PC-9 (cell line): ENCODE results near the gene PTCHD4. TPM values are rescaled to one million over a fixed set of nuclear protein-coding genes. Genes with fewer than 3 reads are reported as not detected.

ENCODE experiments used
- BruUV-seq: library from RNA; stranded (reverse); fragments of 400-500 nt; replicated peaks from 2 replicates; lab custom pipeline; 2021; lab: Mats Ljungman, UMichigan
- CTCF ChIA-PET: fragments of 300-600 bp; sonication (Branson Sonifier 250); formaldehyde crosslinking; loops from one replicate; lab custom pipeline; 2022; ENCODE audit warnings: antibody characterized with exemption; lab: Charles Lee
- POLR2A ChIA-PET: fragments of 300-600 bp; sonication (Branson Sonifier 250); formaldehyde crosslinking; loops from one replicate; lab custom pipeline; 2022; ENCODE audit warnings: antibody characterized with exemption; ENCODE audit not compliant: unreplicated experiment; lab: Charles Lee
- DNase-seq, 2 experiments: peaks; one replicate each; pipeline versions ENCODE4 v3.0.0 to v3.0.0-alpha.2; 2015 to 2022; ENCODE audit warnings: mixed read lengths in 1 of 2
- H2AFZ ChIP-seq: fragments of 200-600 bp; sonication (generic); 2 replicates; pipeline ENCODE4 v1.8.1; 2017; ENCODE audit warnings: antibody characterized with exemption
- H3F3A ChIP-seq: fragments of 200-600 bp; sonication (generic); 2 replicates; pipeline ENCODE4 v1.8.1; 2017; ENCODE audit warnings: antibody characterized with exemption, mild to moderate bottlenecking, low read depth; ENCODE audit not compliant: insufficient read depth
- H3K27ac ChIP-seq: fragments of 200-600 bp; sonication (generic); 2 replicates; pipeline ENCODE4 v1.6.1; 2016; ENCODE audit warnings: mixed run types
- H3K27me3 ChIP-seq: fragments of 200-600 bp; sonication (generic); 2 replicates; pipeline ENCODE4 v1.6.1; 2016; ENCODE audit warnings: low read depth, mixed run types; ENCODE audit not compliant: insufficient read depth
- H3K36me3 ChIP-seq: fragments of 200-600 bp; sonication (generic); 2 replicates; pipeline ENCODE4 v1.6.1; 2016; ENCODE audit warnings: low read depth, mixed run types
- H3K4me1 ChIP-seq: fragments of 200-600 bp; sonication (generic); replicated peaks from 2 replicates; pipeline ENCODE4 v1.6.1; 2016; ENCODE audit warnings: mixed run types; ENCODE audit not compliant: insufficient read depth
- H3K4me2 ChIP-seq: fragments of 200-600 bp; sonication (generic); 2 replicates; pipeline ENCODE4 v1.6.1; 2017; ENCODE audit warnings: mixed run types
- H3K4me3 ChIP-seq: fragments of 200-600 bp; sonication (generic); 2 replicates; pipeline ENCODE4 v1.6.1; 2016; ENCODE audit warnings: mixed run types
- H3K79me2 ChIP-seq: fragments of 200-600 bp; sonication (generic); 2 replicates; pipeline ENCODE4 v1.6.1; 2017; ENCODE audit warnings: low read depth, mixed run types
- H3K9me2 ChIP-seq: fragments of 200-600 bp; sonication (generic); 2 replicates; pipeline ENCODE4 v1.8.1; 2017; ENCODE audit warnings: mild to moderate bottlenecking; ENCODE audit not compliant: insufficient read depth
- H3K9me3 ChIP-seq: fragments of 200-600 bp; sonication (generic); 2 replicates; pipeline ENCODE4 v1.8.1; 2016; ENCODE audit warnings: low read depth; ENCODE audit not compliant: insufficient read depth
- H4K20me1 ChIP-seq: fragments of 200-600 bp; sonication (generic); 2 replicates; pipeline ENCODE4 v1.8.1; 2017; ENCODE audit not compliant: insufficient read depth
- EZH2 ChIP-seq: fragments of 200-600 bp; sonication (generic); IDR thresholded peaks from 2 replicates; pipeline ENCODE4 v1.8.0; 2017; ENCODE audit warnings: antibody characterized with exemption, low read depth
- intact Hi-C: fragments of 100-400 bp; cut with micrococcal nuclease; formaldehyde crosslinking; loops from one replicate; pipeline ENCODE4 v1.10.0; 2022; ENCODE audit not compliant: unreplicated experiment
- total RNA-seq: library from RNA; stranded (reverse); gene quantifications from 2 replicates; pipeline ENCODE4 v1.2.3, GENCODE V29; 2021
- TF ChIP-seq, protein P1 (sequence below): fragments of 200-600 bp; sonication (generic); conservative IDR thresholded peaks from 2 replicates; pipeline ENCODE4 v1.6.1; 2017; ENCODE audit warnings: mixed run types, antibody characterized with exemption, mild to moderate bottlenecking, moderate library complexity

The PTCHD4 gene
- total RNA-seq, 1 experiment from 2014 or later, result 0.15 TPM

DNA sequence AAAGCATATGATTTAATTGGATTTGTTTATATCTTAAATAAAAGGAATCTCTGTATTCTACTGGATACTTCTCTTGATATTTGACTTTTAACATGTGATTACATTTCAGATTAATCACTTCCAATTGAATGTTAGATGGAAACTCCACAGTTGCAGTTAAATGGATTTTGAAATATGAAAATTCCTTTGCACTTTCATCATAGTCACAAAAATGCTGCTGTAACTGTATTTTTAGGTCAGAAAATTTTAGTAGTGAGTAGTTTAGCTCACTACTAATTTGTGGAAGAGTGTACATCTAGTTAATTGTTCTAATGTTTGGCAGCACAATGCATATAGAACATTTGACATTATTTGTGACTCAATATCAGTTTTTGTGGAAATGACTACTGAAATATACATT, 26.8 kb downstream of the PTCHD4 start:
- ChIA-PET CTCF (no interaction called here), POLR2A (no interaction called here)
- Histone ChIP-seq H3K36me3 (no peaks in the 10 kb centered on the region), H3K27ac (no peak overlapping the region), H3K9me2 (no peaks in the 10 kb centered on the region), H2AFZ (no peak overlapping the region), H3K27me3 (no peaks in the 10 kb centered on the region), H3K4me2 (no peak overlapping the region), H3F3A (no peaks in the 10 kb centered on the region), H4K20me1 (no peaks in the 10 kb centered on the region), H3K79me2 (no peaks in the 10 kb centered on the region), H3K4me1 (no peaks in the 10 kb centered on the region), H3K4me3 (no peak overlapping the region), H3K9me3 (no peaks in the 10 kb centered on the region)
- DNase-seq, result no peak
- intact Hi-C loops, result loop anchor here (10.0 kb wide), 1 partner anchor 231 kb away; no protein-coding TSS in a partner anchor
- BruUV-seq, result no TSS peak
- TF ChIP-seq EZH2, result no peak

GRCh38 chr6:48080227-48081009, 30.6 kb downstream of the PTCHD4 start:
- DNase-seq, result no peak
- H2AFZ ChIP-seq, result peak overlapping the region; percentile 19; the same call in 1 of the 2 replicates
- no peak overlapping the region for H3K27ac ChIP-seq
- POLR2A ChIA-PET, result no interaction called here
- H3K4me2 ChIP-seq, result no peak overlapping the region
- CTCF ChIA-PET, result no interaction called here
- no peaks in the 10 kb centered on the region for H3F3A ChIP-seq
- peaks cover 4% of the 10 kb centered on the region for H3K4me1 ChIP-seq
- no peaks in the 10 kb centered on the region for H4K20me1 ChIP-seq
- H3K36me3 ChIP-seq, result no peaks in the 10 kb centered on the region
- BruUV-seq, result no TSS peak
- H3K27me3 ChIP-seq, result no peaks in the 10 kb centered on the region
- H3K79me2 ChIP-seq, result no peaks in the 10 kb centered on the region
- TF ChIP-seq, protein P1, sequence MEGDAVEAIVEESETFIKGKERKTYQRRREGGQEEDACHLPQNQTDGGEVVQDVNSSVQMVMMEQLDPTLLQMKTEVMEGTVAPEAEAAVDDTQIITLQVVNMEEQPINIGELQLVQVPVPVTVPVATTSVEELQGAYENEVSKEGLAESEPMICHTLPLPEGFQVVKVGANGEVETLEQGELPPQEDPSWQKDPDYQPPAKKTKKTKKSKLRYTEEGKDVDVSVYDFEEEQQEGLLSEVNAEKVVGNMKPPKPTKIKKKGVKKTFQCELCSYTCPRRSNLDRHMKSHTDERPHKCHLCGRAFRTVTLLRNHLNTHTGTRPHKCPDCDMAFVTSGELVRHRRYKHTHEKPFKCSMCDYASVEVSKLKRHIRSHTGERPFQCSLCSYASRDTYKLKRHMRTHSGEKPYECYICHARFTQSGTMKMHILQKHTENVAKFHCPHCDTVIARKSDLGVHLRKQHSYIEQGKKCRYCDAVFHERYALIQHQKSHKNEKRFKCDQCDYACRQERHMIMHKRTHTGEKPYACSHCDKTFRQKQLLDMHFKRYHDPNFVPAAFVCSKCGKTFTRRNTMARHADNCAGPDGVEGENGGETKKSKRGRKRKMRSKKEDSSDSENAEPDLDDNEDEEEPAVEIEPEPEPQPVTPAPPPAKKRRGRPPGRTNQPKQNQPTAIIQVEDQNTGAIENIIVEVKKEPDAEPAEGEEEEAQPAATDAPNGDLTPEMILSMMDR, result no peak
- TF ChIP-seq EZH2, result no peak
- H3K9me2 ChIP-seq, result no peaks in the 10 kb centered on the region
- peaks cover 8% of the 10 kb centered on the region; the same call in 1 of the 2 replicates for H3K9me3 ChIP-seq
- intact Hi-C loops, result loop anchor here (10.0 kb wide), 1 partner anchor 234 kb away; no protein-coding TSS in a partner anchor
- H3K4me3 ChIP-seq, result no peak overlapping the region

DNA sequence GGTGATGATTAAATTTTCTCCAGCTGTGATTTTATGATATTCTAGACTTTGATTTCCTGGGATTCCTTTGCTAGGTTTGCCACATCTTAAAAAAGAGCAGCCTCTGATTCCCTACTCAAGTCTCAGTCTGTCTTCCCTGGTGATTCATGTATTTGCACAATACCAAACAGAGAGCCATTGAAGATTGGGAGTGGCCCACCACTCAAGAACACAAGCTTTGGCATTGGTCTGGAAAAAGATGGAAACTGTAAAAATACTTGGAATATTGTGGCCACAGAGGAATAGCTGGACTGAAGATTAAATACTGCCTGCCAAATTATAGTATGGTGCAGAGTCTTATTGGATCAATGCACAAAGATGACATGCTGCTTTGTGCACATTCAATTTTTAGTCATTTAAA, 32.9 kb downstream of the PTCHD4 start:
- Histone ChIP-seq H3K4me3 (no peak overlapping the region), H3K9me2 (no peaks in the 10 kb centered on the region), H3K4me1 (peaks cover 14% of the 10 kb centered on the region), H3K79me2 (no peaks in the 10 kb centered on the region), H3K4me2 (no peak overlapping the region), H3K27ac (no peak overlapping the region), H4K20me1 (no peaks in the 10 kb centered on the region), H3F3A (no peaks in the 10 kb centered on the region), H3K36me3 (no peaks in the 10 kb centered on the region), H2AFZ (no peak overlapping the region), H3K27me3 (no peaks in the 10 kb centered on the region), H3K9me3 (peaks cover 10% of the 10 kb centered on the region; the same call in 1 of the 2 replicates)
- POLR2A ChIA-PET, result no interaction called here
- TF ChIP-seq EZH2, result no peak
- TF ChIP-seq, protein P1, result no peak
- DNase-seq, result no peak
- intact Hi-C loops, result loop anchor here (10.0 kb wide), 1 partner anchor 293 kb away; the partner anchor contains the start of gene OPN5
- CTCF ChIA-PET, result no interaction called here
- no TSS peak for BruUV-seq
